AG04449 (cell line): ENCODE measurements around the gene NXNL2.

Experiments
- CTCF ChIA-PET: fragments of 350-600 bp; formaldehyde crosslinking; extraction: SDS; loops from one replicate; lab custom pipeline; 2021; ENCODE audit warnings: antibody characterized with exemption; lab: Yijun Ruan, JAX
- POLR2A ChIA-PET: fragments of 400-600, 350-600 bp; formaldehyde crosslinking; extraction: SDS; loops from one replicate; lab custom pipeline; 2020; ENCODE audit warnings: antibody characterized with exemption, inconsistent platforms; lab: Yijun Ruan, JAX
- DNase-seq: peaks from one replicate; pipeline ENCODE4 v3.0.0-alpha.2; 2010; ENCODE audit warnings: low read depth, low spot score
- H3K4me3 ChIP-seq: 2 replicates; pipeline ENCODE4 v1.5.1; 2011; ENCODE audit warnings: low read depth, mild to moderate bottlenecking, control low read depth, low read length
- CTCF ChIP-seq: IDR thresholded peaks from one replicate; pipeline ENCODE4 v1.5.1; 2011; ENCODE audit warnings: mild to moderate bottlenecking, moderate library complexity, low read length, control low read depth, inconsistent platforms; ENCODE audit not compliant: insufficient read depth; ENCODE audit errors: missing control alignments

Gene NXNL2

DNA sequence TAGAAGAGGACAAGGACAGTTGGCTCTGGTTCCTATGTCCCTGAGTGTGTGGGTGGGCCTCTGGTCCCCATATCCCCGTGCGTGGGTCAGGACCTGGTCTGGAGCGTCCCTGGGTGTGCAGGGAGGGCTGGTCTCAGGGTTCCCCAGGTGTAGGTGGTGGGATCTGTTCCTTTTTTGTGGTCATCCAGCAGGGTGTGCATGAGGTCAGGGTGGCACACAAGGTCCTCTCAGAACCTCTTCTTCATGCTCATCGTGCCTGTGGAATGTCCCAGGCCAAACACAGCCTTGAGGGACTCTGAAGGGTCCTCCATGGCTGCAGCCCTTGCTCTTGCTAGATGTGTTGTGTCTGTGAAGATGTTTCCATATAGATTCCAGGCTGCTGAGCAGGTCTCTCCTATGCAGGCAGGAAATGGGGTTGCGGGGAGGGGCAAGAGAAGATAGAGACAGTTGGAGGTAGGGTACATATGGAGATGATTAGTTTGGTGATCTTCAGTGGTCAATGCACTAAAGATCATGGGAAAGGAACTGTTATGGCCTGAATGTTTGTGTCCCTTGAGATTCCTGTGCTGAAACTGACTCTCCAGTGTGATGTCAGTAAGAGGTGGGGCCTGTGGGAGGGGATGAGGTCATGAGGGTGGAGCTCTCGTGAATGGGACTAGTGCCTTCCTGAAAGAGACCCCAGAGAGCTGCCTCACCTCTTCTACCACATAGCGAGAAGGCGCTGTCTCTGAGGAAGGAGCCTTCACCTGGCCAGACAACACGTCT, 53.1 kb downstream of the NXNL2 start:
- TF ChIP-seq CTCF: no peak
- no peak overlapping the region for H3K4me3 ChIP-seq
- POLR2A ChIA-PET: no interaction called here
- no peak for DNase-seq
- CTCF ChIA-PET: interaction anchor here (0.8 to 2.4 kb wide), 4 partner anchors 9 to 413 kb away, joined by 3 to 14 read pairs (median 5); no protein-coding TSS in a partner anchor

- TF ChIP-seq CTCF: no peak
- no peak overlapping the region for H3K4me3 ChIP-seq
- ChIA-PET POLR2A (no interaction called here), CTCF (interaction anchor here (1.4 to 7.5 kb wide), 3 partner anchors 8 to 414 kb away, joined by 5 to 103 read pairs (median 14); no protein-coding TSS in a partner anchor)
- no peak for DNase-seq
These were observed 54.7 kb downstream of the NXNL2 start for GRCh38 chr9:88589656-88590055.

DNA sequence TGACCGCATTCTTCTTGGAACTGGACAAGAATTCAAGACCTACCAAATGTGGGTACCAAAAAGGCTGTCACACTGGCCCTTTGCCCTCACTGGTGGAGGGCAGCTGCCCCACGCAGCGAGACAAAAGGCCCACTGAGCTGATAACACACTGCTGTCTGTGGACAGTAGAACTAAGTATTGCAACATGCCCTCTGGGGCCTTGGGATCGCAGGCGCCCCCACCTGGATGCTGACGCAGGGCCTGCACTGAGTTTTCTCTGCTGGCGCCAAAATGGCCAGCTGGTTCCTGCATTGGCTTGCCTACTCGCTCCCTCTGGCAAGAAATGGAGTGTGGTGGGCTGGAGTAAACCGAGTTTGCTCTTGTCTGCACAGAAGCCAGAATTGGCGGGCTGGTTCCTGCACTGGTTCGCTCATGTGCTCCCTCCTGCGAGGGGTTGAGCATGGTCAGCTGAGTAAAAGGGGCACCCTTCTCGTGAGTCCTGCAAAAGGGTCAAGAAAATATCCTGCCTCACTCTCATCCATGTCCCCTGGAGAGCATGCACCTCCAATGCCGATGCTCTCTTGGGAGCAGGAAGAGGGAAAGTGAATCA, 55.7 kb downstream of the NXNL2 start:
- DNase-seq: no peak
- no peak for TF ChIP-seq CTCF
- POLR2A ChIA-PET: no interaction called here
- H3K4me3 ChIP-seq: no peak overlapping the region
- CTCF ChIA-PET: interaction anchor here (0.5 to 7.5 kb wide), 2 partner anchors 376 to 413 kb away, joined by 4 to 103 read pairs; no protein-coding TSS in a partner anchor

- ChIA-PET CTCF (interaction anchor here (0.7 to 7.5 kb wide), 17 partner anchors 9 to 686 kb away, joined by 3 to 103 read pairs (median 5); no protein-coding TSS in a partner anchor), POLR2A (no interaction called here)
- no peak for DNase-seq
- TF ChIP-seq CTCF: peak; percentile 26
- H3K4me3 ChIP-seq: no peak overlapping the region
These were observed 58.7 kb downstream of the NXNL2 start for GRCh38 chr9:88593537-88594185.
